ENCODE data around the gene CDK5RAP2. TPM values are rescaled to one million over a fixed set of nuclear protein-coding genes. Genes with fewer than 3 reads are reported as not detected.

CDK5RAP2 gene
- total and polyA plus RNA-seq, 10 of the 15 experiments (the other 5 are each of a cell fraction or from before 2014, with no cell fraction given): 16.2 to 53.5 (median 34.5) TPM

- in situ Hi-C loops (cut with MboI) (no loop called here), intact Hi-C loops (cut with micrococcal nuclease; ENCODE audit: unreplicated experiment) (no loop called here)
- DNase-seq (ENCODE audit: low read depth, low spot score) (no peak), ATAC-seq (no peak), FAIRE-seq (no peak)
- ChIA-PET SMC1A (ENCODE audit: uncharacterized antibody, unreplicated experiment) (interaction anchor here (0.7 kb wide), 1 partner anchor 10 kb away, joined by 4 read pairs; no protein-coding TSS in a partner anchor), CTCF (no interaction called here), RAD21 (ENCODE audit: unreplicated experiment) (no interaction called here), POLR2A (interaction anchor here (0.5 kb wide), 1 partner anchor 278 kb away, joined by 5 read pairs; no protein-coding TSS in a partner anchor)
- no TSS peak for BruUV-seq (replicated peaks)
- Histone ChIP-seq H3K27me3 (replicated peaks in 1 of 2; ENCODE audit: control insufficient read depth in 2 of 2, insufficient read depth in 2 of 2, low read length in 1 of 2) (no peaks in the 10 kb centered on the region), H3K4me3 (no peak overlapping the region), H3K4me2 (ENCODE audit: control insufficient read depth, insufficient read depth) (no peak overlapping the region), H3K36me3 (ENCODE audit: control insufficient read depth in 2 of 2, insufficient read depth in 2 of 2, low read length in 1 of 2) (peaks cover 13 to 22% of the 10 kb centered on the region in 2 experiments), H2AFZ (ENCODE audit: control insufficient read depth, low read depth, low read length) (no peak overlapping the region), H3K9ac (ENCODE audit: control insufficient read depth, insufficient read depth, low read length) (no peak overlapping the region), H3K27ac (ENCODE audit: control insufficient read depth, insufficient read depth) (no peak overlapping the region), H3K79me2 (ENCODE audit: control insufficient read depth, insufficient read depth, low read length) (no peaks in the 10 kb centered on the region; the same call in 1 of the 2 replicates), H4K20me1 (ENCODE audit: control insufficient read depth, insufficient read depth) (no peaks in the 10 kb centered on the region), H3K4me1 (ENCODE audit: control insufficient read depth, insufficient read depth, low read length) (no peaks in the 10 kb centered on the region), H3K9me3 (replicated peaks; ENCODE audit: control insufficient read depth, insufficient read depth, low read length) (no peaks in the 10 kb centered on the region)
- WGBS (ENCODE audit: insufficient coverage, insufficient replicate concordance, low lambda C conversion rate, missing lambda C conversion rate): 97% methylated on average over 8 of the region's 8 CpGs
- TF ChIP-seq RUNX3 (IDR thresholded peaks at IDR 0.05; ENCODE audit: low read length) (no peak), FOXM1 (IDR thresholded peaks at IDR 0.05; ENCODE audit: low read depth, low read length) (no peak), SPI1 (IDR thresholded peaks at IDR 0.05; ENCODE audit: borderline replicate concordance, insufficient read depth, low read depth, low read length) (no peak), BACH1 (IDR thresholded peaks at IDR 0.05; ENCODE audit: borderline replicate concordance) (no peak), SREBF1 (IDR thresholded peaks at IDR 0.05; ENCODE audit: low read length) (no peak)
Observed at GRCh38 chr9:120562861-120563443, 17.0 kb downstream of the CDK5RAP2 start.

DNA sequence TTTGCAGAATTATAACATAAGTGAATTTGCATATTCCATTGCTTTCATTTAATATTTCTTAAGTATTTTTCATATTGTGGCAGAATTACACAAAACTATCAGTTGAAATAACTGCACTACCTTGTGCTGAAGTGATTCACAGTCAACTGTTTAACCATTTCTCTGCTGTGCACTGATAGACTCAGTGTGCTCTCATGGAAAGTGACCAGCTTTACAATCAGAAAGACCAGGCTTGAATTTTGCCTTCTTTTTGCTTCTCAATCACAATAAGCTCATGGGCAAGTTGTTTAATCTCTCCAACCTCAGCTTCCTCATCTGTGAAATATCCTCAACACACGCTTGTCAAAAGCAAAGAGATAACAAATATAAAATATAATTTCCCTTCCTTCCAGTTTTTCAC lies 18.3 kb downstream of the CDK5RAP2 start:
- Histone ChIP-seq H3K36me3 (ENCODE audit: control insufficient read depth in 2 of 2, insufficient read depth in 2 of 2, low read length in 1 of 2) (peaks cover 13 to 14% of the 10 kb centered on the region in 2 experiments; a peak in 3 of 4 replicates), H4K20me1 (ENCODE audit: control insufficient read depth, insufficient read depth) (no peaks in the 10 kb centered on the region), H3K27ac (ENCODE audit: control insufficient read depth, insufficient read depth) (no peak overlapping the region), H3K79me2 (ENCODE audit: control insufficient read depth, insufficient read depth, low read length) (no peaks in the 10 kb centered on the region; the same call in 1 of the 2 replicates), H3K4me3 (no peak overlapping the region), H3K4me1 (ENCODE audit: control insufficient read depth, insufficient read depth, low read length) (no peaks in the 10 kb centered on the region), H3K27me3 (replicated peaks in 1 of 2; ENCODE audit: control insufficient read depth in 2 of 2, insufficient read depth in 2 of 2, low read length in 1 of 2) (no peaks in the 10 kb centered on the region), H3K4me2 (ENCODE audit: control insufficient read depth, insufficient read depth) (no peak overlapping the region), H3K9ac (ENCODE audit: control insufficient read depth, insufficient read depth, low read length) (no peak overlapping the region), H2AFZ (ENCODE audit: control insufficient read depth, low read depth, low read length) (no peak overlapping the region), H3K9me3 (replicated peaks; ENCODE audit: control insufficient read depth, insufficient read depth, low read length) (no peaks in the 10 kb centered on the region)
- ChIA-PET RAD21 (ENCODE audit: unreplicated experiment) (no interaction called here), CTCF (no interaction called here), POLR2A (no interaction called here), SMC1A (ENCODE audit: uncharacterized antibody, unreplicated experiment) (interaction anchor here (0.7 kb wide), 1 partner anchor 18 kb away, joined by 3 read pairs; no protein-coding TSS in a partner anchor)
- FAIRE-seq (no peak), ATAC-seq (no peak), DNase-seq (ENCODE audit: low read depth, low spot score) (no peak)
- 96% methylated on average over 1 of the region's 1 CpG for WGBS (ENCODE audit: insufficient coverage, insufficient replicate concordance, low lambda C conversion rate, missing lambda C conversion rate)
- intact Hi-C loops (cut with micrococcal nuclease; ENCODE audit: unreplicated experiment): no loop called here
- in situ Hi-C loops (cut with MboI): no loop called here
- BruUV-seq (replicated peaks): no TSS peak
- TF ChIP-seq KLF5 (IDR thresholded peaks at IDR 0.05; ENCODE audit: partially characterized antibody) (no peak), POU2F2 (IDR thresholded peaks at IDR 0.05; ENCODE audit: borderline replicate concordance, low read depth, low read length) (no peak), BCL11A (IDR thresholded peaks at IDR 0.05; ENCODE audit: low read depth, low read length) (no peak), E2F4 (IDR thresholded peaks at IDR 0.05; ENCODE audit: low read depth, low read length) (no peak), EED (IDR thresholded peaks at IDR 0.05; ENCODE audit: low read depth) (no peak), SMARCA5 (IDR thresholded peaks at IDR 0.05) (no peak), MTA2 (IDR thresholded peaks at IDR 0.05; ENCODE audit: low read depth) (no peak), JUNB (IDR thresholded peaks at IDR 0.05) (no peak), MLLT1 (IDR thresholded peaks at IDR 0.05) (no peak), MXI1 (IDR thresholded peaks at IDR 0.05; ENCODE audit: low read depth, low read length) (no peak), RAD21 (IDR thresholded peaks at IDR 0.05; ENCODE audit: insufficient read depth, low read depth, low read length) (no peak), MEF2B (IDR thresholded peaks at IDR 0.05; ENCODE audit: partially characterized antibody, poor library complexity, severe bottlenecking) (no peak), NRF1 (conservative IDR thresholded peaks at IDR 0.05; ENCODE audit: low read depth, low read length) (no peak)
